Neural progenitor cell (in vitro differentiated cells): Measurements from ENCODE around the gene CD22. TPM values are rescaled to one million over a fixed set of nuclear protein-coding genes. Genes with fewer than 3 reads are reported as not detected.

Source experiments
- DNase-seq: peaks from one replicate; pipeline ENCODE4 v3.0.0-alpha.2; 2016; ENCODE audit warnings: low spot score
- H2AFZ ChIP-seq: fragments of 200-600 bp; sonication (generic); replicated peaks from 2 replicates; pipeline ENCODE4 v1.6.1; 2016; ENCODE audit warnings: antibody characterized with exemption
- H3F3A ChIP-seq: fragments of 200-600 bp; sonication (generic); 2 replicates; pipeline ENCODE4 v1.6.1; 2016; ENCODE audit warnings: antibody characterized with exemption, low read depth
- H3K27ac ChIP-seq: fragments of 200-600 bp; sonication (generic); 2 replicates; pipeline ENCODE4 v1.5.1; 2016; ENCODE audit warnings: mild to moderate bottlenecking
- H3K27me3 ChIP-seq: fragments of 200-600 bp; sonication (generic); 2 replicates; pipeline ENCODE4 v1.6.1; 2016; ENCODE audit warnings: mild to moderate bottlenecking, moderate library complexity
- H3K36me3 ChIP-seq: fragments of 200-600 bp; sonication (generic); 2 replicates; pipeline ENCODE4 v1.5.1; 2016
- H3K4me1 ChIP-seq: fragments of 200-600 bp; sonication (generic); 2 replicates; pipeline ENCODE4 v1.6.1; 2016; ENCODE audit warnings: mixed run types
- H3K4me2 ChIP-seq: fragments of 200-600 bp; sonication (generic); 2 replicates; pipeline ENCODE4 v1.6.1; 2016
- H3K4me3 ChIP-seq: fragments of 200-600 bp; sonication (generic); 2 replicates; pipeline ENCODE4 v1.5.1; 2016
- H3K79me2 ChIP-seq: fragments of 200-600 bp; sonication (generic); 2 replicates; pipeline ENCODE4 v1.6.1; 2016; ENCODE audit warnings: low read depth
- H3K9ac ChIP-seq: fragments of 200-600 bp; sonication (generic); 2 replicates; pipeline ENCODE4 v1.6.1; 2016
- H3K9me3 ChIP-seq: fragments of 200-600 bp; sonication (generic); 2 replicates; pipeline ENCODE4 v1.5.1; 2016; ENCODE audit warnings: low read depth
- H4K20me1 ChIP-seq: fragments of 200-600 bp; sonication (generic); 2 replicates; pipeline ENCODE4 v1.6.1; 2016; ENCODE audit warnings: low read depth
- H3K27ac Mint-ChIP-seq: 3 replicates; pipeline ENCODE4 v1.8.0; 2021; ENCODE audit warnings: mixed read lengths
- H3K27me3 Mint-ChIP-seq: 2 replicates; pipeline ENCODE4 v1.8.0; 2022; ENCODE audit warnings: low read depth, mild to moderate bottlenecking, inconsistent platforms, moderate library complexity, mixed read lengths; ENCODE audit not compliant: insufficient read depth
- H3K36me3 Mint-ChIP-seq: 3 replicates; pipeline ENCODE4 v1.8.0; 2021; ENCODE audit warnings: mixed read lengths
- H3K4me1 Mint-ChIP-seq: 3 replicates; pipeline ENCODE4 v1.8.0; 2021; ENCODE audit warnings: mixed read lengths
- H3K4me3 Mint-ChIP-seq: 3 replicates; pipeline ENCODE4 v1.8.0; 2021; ENCODE audit warnings: mild to moderate bottlenecking, moderate library complexity, mixed read lengths
- H3K9me3 Mint-ChIP-seq: 3 replicates; pipeline ENCODE4 v1.8.0; 2020; ENCODE audit warnings: mixed read lengths
- EZH2 ChIP-seq: fragments of 200-600 bp; sonication (generic); IDR thresholded peaks from 2 replicates; pipeline ENCODE4 v1.6.1; 2017; ENCODE audit warnings: antibody characterized with exemption, mild to moderate bottlenecking, moderate library complexity
- EZH2phosphoT487 ChIP-seq: fragments of 200-600 bp; sonication (generic); IDR thresholded peaks from 2 replicates; pipeline ENCODE4 v1.6.1; 2017; ENCODE audit warnings: antibody characterized with exemption
- total RNA-seq: library from RNA; depleted of rRNA; stranded (reverse); fragments of >200 nt; gene quantifications from 2 replicates; pipeline ENCODE4 v1.2.3, GENCODE V29; 2015; ENCODE audit warnings: low replicate concordance
- TF ChIP-seq, protein P1 (sequence below): fragments of 200-600 bp; sonication (generic); IDR thresholded peaks from 2 replicates; pipeline ENCODE4 v1.5.1; 2017; ENCODE audit warnings: antibody characterized with exemption, mild to moderate bottlenecking

CD22 gene
- total RNA-seq, 1 donor from 2014 or later, result not detected

DNA sequence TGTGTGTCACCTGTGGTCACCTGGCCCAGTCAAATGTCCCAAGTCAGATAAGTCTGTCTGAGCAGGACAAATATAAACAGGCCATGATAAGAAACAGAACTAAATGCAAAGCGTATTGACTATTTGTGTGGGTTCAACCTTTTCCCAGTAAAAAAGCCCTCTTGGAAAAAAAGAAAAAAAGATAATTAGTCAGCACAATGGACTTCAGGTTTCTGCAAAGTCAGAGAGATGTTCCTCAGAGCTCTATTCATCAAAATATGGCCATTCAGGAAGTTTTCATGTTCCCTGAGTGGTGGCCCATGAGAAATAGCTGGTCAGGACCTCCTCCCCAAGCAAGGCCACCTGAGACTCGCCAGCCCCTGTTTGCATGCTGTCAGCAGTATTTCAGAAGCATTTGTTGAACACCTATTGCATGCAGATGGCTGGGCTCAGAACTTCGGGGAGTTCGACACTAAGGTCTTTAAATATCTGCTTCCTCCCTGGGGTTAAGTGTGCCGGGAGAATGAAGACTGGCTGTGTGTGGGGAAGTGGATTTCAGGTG is 32.0 kb downstream of the CD22 start:
- no peak overlapping the region for H2AFZ ChIP-seq
- no peaks in the 10 kb centered on the region for H3K36me3 ChIP-seq
- H3K9me3 Mint-ChIP-seq, result no peaks in the 10 kb centered on the region
- TF ChIP-seq EZH2, result no peak
- no peak for TF ChIP-seq EZH2phosphoT487
- TF ChIP-seq, protein P1, sequence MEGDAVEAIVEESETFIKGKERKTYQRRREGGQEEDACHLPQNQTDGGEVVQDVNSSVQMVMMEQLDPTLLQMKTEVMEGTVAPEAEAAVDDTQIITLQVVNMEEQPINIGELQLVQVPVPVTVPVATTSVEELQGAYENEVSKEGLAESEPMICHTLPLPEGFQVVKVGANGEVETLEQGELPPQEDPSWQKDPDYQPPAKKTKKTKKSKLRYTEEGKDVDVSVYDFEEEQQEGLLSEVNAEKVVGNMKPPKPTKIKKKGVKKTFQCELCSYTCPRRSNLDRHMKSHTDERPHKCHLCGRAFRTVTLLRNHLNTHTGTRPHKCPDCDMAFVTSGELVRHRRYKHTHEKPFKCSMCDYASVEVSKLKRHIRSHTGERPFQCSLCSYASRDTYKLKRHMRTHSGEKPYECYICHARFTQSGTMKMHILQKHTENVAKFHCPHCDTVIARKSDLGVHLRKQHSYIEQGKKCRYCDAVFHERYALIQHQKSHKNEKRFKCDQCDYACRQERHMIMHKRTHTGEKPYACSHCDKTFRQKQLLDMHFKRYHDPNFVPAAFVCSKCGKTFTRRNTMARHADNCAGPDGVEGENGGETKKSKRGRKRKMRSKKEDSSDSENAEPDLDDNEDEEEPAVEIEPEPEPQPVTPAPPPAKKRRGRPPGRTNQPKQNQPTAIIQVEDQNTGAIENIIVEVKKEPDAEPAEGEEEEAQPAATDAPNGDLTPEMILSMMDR, result no peak
- H3K4me1 Mint-ChIP-seq, result peaks cover 8% of the 10 kb centered on the region
- H3K27me3 Mint-ChIP-seq, result no peaks in the 10 kb centered on the region
- H3K36me3 Mint-ChIP-seq, result no peaks in the 10 kb centered on the region
- no peaks in the 10 kb centered on the region for H4K20me1 ChIP-seq
- H3K27ac ChIP-seq, result no peak overlapping the region
- no peaks in the 10 kb centered on the region for H3K9me3 ChIP-seq
- no peak overlapping the region for H3K4me2 ChIP-seq
- no peak overlapping the region for H3K27ac Mint-ChIP-seq
- H3K27me3 ChIP-seq, result no peaks in the 10 kb centered on the region
- H3K4me3 Mint-ChIP-seq, result no peak overlapping the region
- DNase-seq, result no peak
- no peaks in the 10 kb centered on the region for H3K4me1 ChIP-seq
- no peak overlapping the region for H3K4me3 ChIP-seq
- H3F3A ChIP-seq, result no peaks in the 10 kb centered on the region
- no peak overlapping the region for H3K9ac ChIP-seq
- no peaks in the 10 kb centered on the region for H3K79me2 ChIP-seq

- Histone ChIP-seq H3K9me3 (no peaks in the 10 kb centered on the region), H3K4me2 (no peak overlapping the region), H3K27ac (no peak overlapping the region), H3F3A (no peaks in the 10 kb centered on the region), H3K4me1 (no peaks in the 10 kb centered on the region), H3K9ac (no peak overlapping the region), H3K79me2 (no peaks in the 10 kb centered on the region), H3K4me3 (no peak overlapping the region), H4K20me1 (no peaks in the 10 kb centered on the region), H3K27me3 (no peaks in the 10 kb centered on the region), H3K36me3 (no peaks in the 10 kb centered on the region), H2AFZ (no peak overlapping the region)
- TF ChIP-seq EZH2phosphoT487, result no peak
- no peak for TF ChIP-seq EZH2
- TF ChIP-seq, protein P1, result no peak
- no peak overlapping the region for H3K27ac Mint-ChIP-seq
- no peaks in the 10 kb centered on the region for H3K27me3 Mint-ChIP-seq
- peaks cover 8% of the 10 kb centered on the region for H3K4me1 Mint-ChIP-seq
- H3K4me3 Mint-ChIP-seq, result no peak overlapping the region
- DNase-seq, result no peak
- H3K9me3 Mint-ChIP-seq, result no peaks in the 10 kb centered on the region
- H3K36me3 Mint-ChIP-seq, result no peaks in the 10 kb centered on the region
Measured at GRCh38 chr19:35362261-35363000, 33.4 kb downstream of the CD22 start.

DNA sequence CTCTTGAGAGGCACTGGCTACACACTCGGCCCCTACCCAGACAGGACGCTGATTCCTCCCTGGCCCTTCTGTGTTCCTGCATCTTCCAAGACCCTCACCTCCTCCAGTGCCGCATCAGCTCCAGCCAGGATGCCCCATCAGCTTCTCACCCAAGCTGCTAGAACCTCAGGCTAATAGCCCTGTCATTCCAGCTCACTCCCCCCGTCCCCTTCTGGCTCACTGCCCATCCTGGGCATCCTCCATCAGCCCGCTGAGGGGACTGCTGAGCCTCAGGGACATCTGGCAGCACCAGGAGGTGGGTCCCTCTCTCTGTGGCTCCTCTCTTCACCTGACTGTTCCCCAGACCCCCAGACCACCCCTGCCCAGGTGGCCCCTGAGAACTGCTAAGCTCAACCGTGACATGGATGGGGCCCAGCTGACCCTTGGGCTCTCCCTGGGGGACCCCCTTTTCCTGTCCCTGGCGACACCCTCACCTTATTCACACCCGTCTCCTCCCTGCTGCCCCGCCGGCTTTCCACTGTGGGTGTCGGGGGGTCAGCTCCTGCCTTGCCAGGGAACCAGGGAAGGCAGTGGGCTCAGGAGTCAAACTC is 34.1 kb downstream of the CD22 start:
- Mint-ChIP-seq H3K9me3 (no peaks in the 10 kb centered on the region), H3K36me3 (no peaks in the 10 kb centered on the region), H3K27ac (peak overlapping the region; percentile 53), H3K4me3 (no peak overlapping the region), H3K4me1 (peaks cover 8% of the 10 kb centered on the region), H3K27me3 (no peaks in the 10 kb centered on the region)
- no peak for TF ChIP-seq EZH2phosphoT487
- TF ChIP-seq, protein P1, result no peak
- no peak for TF ChIP-seq EZH2
- Histone ChIP-seq H3K27me3 (no peaks in the 10 kb centered on the region), H3K9me3 (no peaks in the 10 kb centered on the region), H3K4me2 (no peak overlapping the region), H2AFZ (no peak overlapping the region), H3K4me3 (no peak overlapping the region), H3K36me3 (no peaks in the 10 kb centered on the region), H3K4me1 (no peaks in the 10 kb centered on the region), H3F3A (no peaks in the 10 kb centered on the region), H4K20me1 (no peaks in the 10 kb centered on the region), H3K79me2 (no peaks in the 10 kb centered on the region), H3K9ac (no peak overlapping the region), H3K27ac (no peak overlapping the region)
- DNase-seq, result no peak
